ENCODE data around the gene PCDHGA3.

- TF ChIP-seq MAZ (IDR thresholded peaks at IDR 0.05; ENCODE audit: borderline replicate concordance, low read depth, low read length) (no peak), CTCF (IDR thresholded peaks at IDR 0.05) (peak; percentile 9; the same call in 1 of the 3 replicates), POLR2A (IDR thresholded peaks at IDR 0.05; ENCODE audit: low read length) (no peak), RCOR1 (IDR thresholded peaks at IDR 0.05; ENCODE audit: low read depth, low read length) (no peak)
Measured at GRCh38 chr5:141326088-141326854, 17.4 kb upstream of the PCDHGA3 start.

Measured in A549 (cell line).